ENCODE data around the gene NPHS2. TPM values are rescaled to one million over a fixed set of nuclear protein-coding genes. Genes with fewer than 3 reads are reported as not detected.
A peak's percentile ranks its signal among the peaks of the same experiment; 100 is the strongest.

NPHS2 gene
- total RNA-seq, 1 donor from 2014 or later, result not detected

- Mint-ChIP-seq H3K4me3 (no peak overlapping the region), H3K36me3 (no peaks in the 10 kb centered on the region), H3K27me3 (ENCODE audit: low read depth) (peaks cover 13% of the 10 kb centered on the region), H3K9me3 (no peaks in the 10 kb centered on the region), H3K27ac (no peak overlapping the region), H3K4me1 (no peaks in the 10 kb centered on the region)
- DNase-seq (ENCODE audit: low spot score in 2 of 2, unreplicated experiment in 2 of 2), result no peak
- TF ChIP-seq CTCF (IDR thresholded peaks at IDR 0.05; ENCODE audit: unreplicated experiment), result no peak
Observed at GRCh38 chr1:179554427-179554826, 21.3 kb downstream of the NPHS2 start.

GRCh38 chr1:179550746-179551682 lies 24.7 kb downstream of the NPHS2 start:
- Mint-ChIP-seq H3K36me3 (no peaks in the 10 kb centered on the region), H3K27me3 (ENCODE audit: low read depth) (peaks cover 6% of the 10 kb centered on the region), H3K4me3 (no peak overlapping the region), H3K9me3 (no peaks in the 10 kb centered on the region), H3K27ac (no peak overlapping the region), H3K4me1 (peaks cover 16% of the 10 kb centered on the region)
- TF ChIP-seq CTCF (IDR thresholded peaks at IDR 0.05; ENCODE audit: unreplicated experiment), result no peak
- DNase-seq (ENCODE audit: low spot score in 2 of 2, unreplicated experiment in 2 of 2), result no peak

- Mint-ChIP-seq H3K27ac (no peak overlapping the region), H3K9me3 (no peaks in the 10 kb centered on the region), H3K4me3 (no peak overlapping the region), H3K27me3 (ENCODE audit: low read depth) (no peaks in the 10 kb centered on the region), H3K4me1 (peaks cover 29% of the 10 kb centered on the region), H3K36me3 (no peaks in the 10 kb centered on the region)
- no peak for TF ChIP-seq CTCF (IDR thresholded peaks at IDR 0.05; ENCODE audit: unreplicated experiment)
- no peak for DNase-seq (ENCODE audit: low spot score in 2 of 2, unreplicated experiment in 2 of 2)
Observed at GRCh38 chr1:179549368-179549700, 26.4 kb downstream of the NPHS2 start.

- Mint-ChIP-seq H3K4me3 (no peak overlapping the region), H3K27ac (no peak overlapping the region), H3K4me1 (peaks cover 29% of the 10 kb centered on the region), H3K9me3 (no peaks in the 10 kb centered on the region), H3K27me3 (ENCODE audit: low read depth) (no peaks in the 10 kb centered on the region), H3K36me3 (no peaks in the 10 kb centered on the region)
- no peak for TF ChIP-seq CTCF (IDR thresholded peaks at IDR 0.05; ENCODE audit: unreplicated experiment)
- DNase-seq (ENCODE audit: low spot score in 2 of 2, unreplicated experiment in 2 of 2), result no peak
Observed at GRCh38 chr1:179548666-179549367, 26.9 kb downstream of the NPHS2 start.

- Mint-ChIP-seq H3K27ac (peak overlapping the region; percentile 48), H3K36me3 (no peaks in the 10 kb centered on the region), H3K4me3 (no peak overlapping the region)
Observed at GRCh38 chr1:179547021-179547535, 28.7 kb downstream of the NPHS2 start.

More at GRCh38 chr1:179547021-179547535, 28.7 kb downstream of the NPHS2 start:
- H3K9me3 Mint-ChIP-seq, result no peaks in the 10 kb centered on the region
- TF ChIP-seq CTCF (IDR thresholded peaks at IDR 0.05; ENCODE audit: unreplicated experiment), result no peak
- DNase-seq (ENCODE audit: low spot score in 2 of 2, unreplicated experiment in 2 of 2), result no peak
- H3K27me3 Mint-ChIP-seq (ENCODE audit: low read depth), result no peaks in the 10 kb centered on the region
- H3K4me1 Mint-ChIP-seq, result peaks cover 29% of the 10 kb centered on the region

All from mesothelial cell of epicardium (in vitro differentiated cells).